SK-N-SH treated with all-trans-retinoic acid at 6 μM for 48 hours (cell line): Measurements from ENCODE around the gene ELOVL6.

Experiments
- ARNTL ChIP-seq: fragments of 450-650 bp; formaldehyde crosslinking; IDR thresholded peaks from 2 replicates; pipeline ENCODE4 v1.5.0; 2020; ENCODE audit warnings: low read depth, mild to moderate bottlenecking, moderate library complexity, borderline replicate concordance
- CREB5 ChIP-seq: fragments of 250-450 bp; sonication (Bioruptor Pico); IDR thresholded peaks from 2 replicates; pipeline ENCODE4 v1.5.1; 2020; ENCODE audit warnings: low read depth, mild to moderate bottlenecking, moderate library complexity
- CSDC2 ChIP-seq: fragments of 250-450 bp; sonication (Bioruptor Pico); IDR thresholded peaks from 2 replicates; pipeline ENCODE4 v1.5.0; 2020; ENCODE audit warnings: mild to moderate bottlenecking, moderate library complexity
- CSRNP3 ChIP-seq: fragments of 250-450 bp; sonication (Bioruptor Pico); IDR thresholded peaks from 2 replicates; pipeline ENCODE4 v1.5.1; 2021; ENCODE audit warnings: mild to moderate bottlenecking, moderate library complexity
- GLIS3 ChIP-seq: fragments of 250-450 bp; sonication (Bioruptor Pico); IDR thresholded peaks from 2 replicates; pipeline ENCODE4 v1.5.0; 2020; ENCODE audit warnings: mild to moderate bottlenecking, moderate library complexity
- OSR1 ChIP-seq: fragments of 250-450 bp; sonication (Bioruptor Pico); IDR thresholded peaks from 2 replicates; pipeline ENCODE4 v1.8.0; 2022; ENCODE audit warnings: moderate library complexity, mild to moderate bottlenecking, inconsistent platforms
- PATZ1 ChIP-seq: fragments of 250-450 bp; sonication (Bioruptor Pico); IDR thresholded peaks from 2 replicates; pipeline ENCODE4 v1.8.0; 2020; ENCODE audit warnings: mild to moderate bottlenecking, moderate library complexity, borderline replicate concordance
- RARB ChIP-seq: fragments of 250-450 bp; sonication (Bioruptor Pico); IDR thresholded peaks from 2 replicates; pipeline ENCODE4 v1.8.0; 2021; ENCODE audit warnings: mild to moderate bottlenecking, moderate library complexity
- SNAI2 ChIP-seq: fragments of 250-450 bp; sonication (Bioruptor Pico); IDR thresholded peaks from 2 replicates; pipeline ENCODE4 v1.5.0; 2020; ENCODE audit warnings: mild to moderate bottlenecking, moderate library complexity
- ZFP30 ChIP-seq: fragments of 450-650 bp; formaldehyde crosslinking; IDR thresholded peaks from 2 replicates; pipeline ENCODE4 v1.5.0; 2022; ENCODE audit warnings: mild to moderate bottlenecking, moderate library complexity
- ZNF565 ChIP-seq: fragments of 450-650 bp; formaldehyde crosslinking; conservative IDR thresholded peaks from 2 replicates; pipeline ENCODE4 v1.5.0; 2020; ENCODE audit warnings: low read depth, mild to moderate bottlenecking, moderate library complexity
- ZNF70 ChIP-seq: fragments of 450-650 bp; formaldehyde crosslinking; IDR thresholded peaks from 2 replicates; pipeline ENCODE4 v1.5.0; 2020; ENCODE audit warnings: mild to moderate bottlenecking, moderate library complexity
- ZNF8 ChIP-seq: fragments of 450-650 bp; formaldehyde crosslinking; IDR thresholded peaks from 2 replicates; pipeline ENCODE4 v1.5.0; 2020; ENCODE audit warnings: mild to moderate bottlenecking, moderate library complexity

- TF ChIP-seq PATZ1 (CRISPR knock-in tag) (no peak), ZNF70 (no peak), CSRNP3 (CRISPR knock-in tag) (no peak), ARNTL (no peak), GLIS3 (CRISPR knock-in tag) (no peak), ZFP30 (no peak), ZNF565 (CRISPR knock-in tag) (no peak), OSR1 (CRISPR knock-in tag) (no peak), CREB5 (CRISPR knock-in tag) (no peak), SNAI2 (CRISPR knock-in tag) (no peak), CSDC2 (CRISPR knock-in tag) (no peak), RARB (CRISPR knock-in tag) (no peak), ZNF8 (CRISPR knock-in tag) (no peak)
Observed at GRCh38 chr4:110170861-110171260, 27.6 kb downstream of the ELOVL6 start.
